ENCODE data around the gene ITPR2.
"Not testable (repeated sequence)": the region's sequence is repeated elsewhere in the genome, so short reads cannot be mapped to it uniquely, and the experiment has no call there.

The ITPR2 gene

DNA sequence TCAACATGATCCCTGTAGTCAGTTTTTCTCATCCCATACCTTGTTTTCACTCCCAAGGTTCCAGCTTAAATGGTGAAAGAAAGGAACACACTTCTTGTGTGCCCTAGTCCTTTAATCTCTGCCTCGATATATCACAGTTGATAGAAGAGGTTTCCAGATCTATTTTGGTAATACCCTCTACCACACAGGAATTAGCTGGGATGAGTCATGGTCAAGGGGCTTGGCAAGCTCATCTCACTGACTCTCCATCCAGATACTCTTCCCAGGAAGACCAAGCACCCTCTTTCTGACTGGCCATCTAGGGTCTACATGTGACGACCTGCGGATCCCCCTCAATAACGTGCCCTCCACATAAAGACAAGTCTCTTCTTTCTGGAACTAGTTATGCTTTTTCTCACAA lies 277.9 kb downstream of the ITPR2 start:
- no peak for ATAC-seq

DNA sequence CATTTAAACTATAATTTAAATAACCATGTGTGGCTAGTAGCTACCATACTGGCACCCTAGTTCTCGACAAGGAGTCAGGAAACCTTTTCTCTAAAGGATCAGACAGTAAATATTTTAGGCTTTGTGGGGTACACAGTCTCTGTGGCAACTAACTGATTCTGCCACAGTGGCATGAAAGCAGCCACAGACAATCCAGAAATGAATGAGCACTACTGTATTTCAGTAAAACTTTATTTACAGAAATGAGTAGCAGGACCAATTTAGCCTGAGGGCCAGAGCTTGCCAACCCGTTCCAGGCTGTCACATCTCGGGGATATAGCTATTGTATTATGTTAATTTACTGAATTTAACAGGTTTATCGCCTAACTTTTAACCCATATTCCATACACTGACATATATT lies 278.7 kb downstream of the ITPR2 start:
- no peak for ATAC-seq

DNA sequence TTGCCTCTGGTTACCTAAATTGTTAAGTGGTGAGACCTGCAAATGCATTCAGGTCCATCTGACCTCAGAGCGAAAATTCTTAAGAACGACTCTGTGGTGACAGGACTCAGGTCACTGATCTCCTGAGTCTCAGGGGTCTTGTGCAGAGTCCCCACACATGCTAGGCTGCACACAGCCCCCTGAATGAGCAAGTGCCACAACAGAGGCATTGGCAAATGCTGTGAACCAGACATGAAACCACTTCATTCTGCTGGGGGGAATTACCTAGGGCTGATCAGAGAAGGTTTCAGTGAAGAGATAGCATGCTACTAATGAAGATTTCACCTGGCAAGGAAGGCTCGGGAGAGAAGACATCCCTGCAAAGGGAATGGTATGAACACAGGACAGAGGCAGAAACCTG lies 281.6 kb downstream of the ITPR2 start:
- peak; percentile 28 to 51 for ATAC-seq

DNA sequence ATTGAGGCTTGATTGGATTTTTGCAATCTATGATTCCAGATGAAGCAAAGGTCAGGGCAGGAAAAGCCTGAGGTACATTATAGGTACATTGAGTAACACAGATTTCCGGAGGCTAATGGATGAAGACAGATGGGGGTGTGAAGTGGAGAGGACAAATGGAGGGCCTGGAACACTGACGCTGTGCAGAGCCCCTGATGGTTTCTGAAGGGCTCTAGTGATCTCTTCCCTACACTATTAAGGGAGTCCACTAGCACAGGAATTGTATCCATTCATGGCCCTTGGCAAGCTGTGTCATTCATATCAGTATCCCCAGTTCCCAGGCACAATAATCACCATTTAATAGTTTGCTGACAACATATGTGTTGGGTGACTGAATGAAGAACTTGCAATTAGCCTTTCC lies 284.8 kb downstream of the ITPR2 start:
- ATAC-seq, result no peak

DNA sequence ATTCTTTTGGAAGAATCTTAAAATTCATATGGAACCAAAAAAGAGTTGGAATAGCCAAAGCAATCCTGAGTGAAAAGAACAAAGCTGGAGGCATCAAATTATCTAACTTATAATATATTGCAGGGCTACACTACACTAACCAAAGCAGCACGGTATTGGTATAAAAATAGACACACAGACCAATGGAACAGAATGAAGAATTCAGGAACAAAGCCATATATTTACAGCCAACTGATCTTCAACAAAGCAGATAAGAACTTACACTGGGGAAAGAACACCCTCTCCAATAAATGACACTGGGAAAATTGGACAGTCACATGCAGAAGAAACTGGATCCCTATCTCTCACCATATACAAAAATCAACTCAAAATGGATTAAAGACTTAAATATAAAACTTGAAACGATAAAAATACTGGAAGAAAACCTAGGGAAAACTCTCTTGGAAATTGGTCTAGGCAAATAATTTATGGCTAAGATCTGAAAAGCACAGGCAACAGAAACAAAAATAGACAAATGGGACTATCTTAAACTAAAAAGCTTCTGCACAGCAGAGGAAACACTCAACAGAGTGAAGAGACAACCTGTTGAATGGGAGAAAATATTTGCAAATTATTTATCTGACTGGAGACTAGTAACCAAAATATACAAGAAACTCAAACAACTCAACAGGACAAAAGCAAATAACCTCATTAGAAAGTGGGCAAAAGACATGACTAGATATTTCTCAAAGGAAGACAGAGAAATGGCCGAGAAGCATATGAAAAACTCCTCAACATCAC lies 286.3 kb downstream of the ITPR2 start:
- no peak for ATAC-seq

DNA sequence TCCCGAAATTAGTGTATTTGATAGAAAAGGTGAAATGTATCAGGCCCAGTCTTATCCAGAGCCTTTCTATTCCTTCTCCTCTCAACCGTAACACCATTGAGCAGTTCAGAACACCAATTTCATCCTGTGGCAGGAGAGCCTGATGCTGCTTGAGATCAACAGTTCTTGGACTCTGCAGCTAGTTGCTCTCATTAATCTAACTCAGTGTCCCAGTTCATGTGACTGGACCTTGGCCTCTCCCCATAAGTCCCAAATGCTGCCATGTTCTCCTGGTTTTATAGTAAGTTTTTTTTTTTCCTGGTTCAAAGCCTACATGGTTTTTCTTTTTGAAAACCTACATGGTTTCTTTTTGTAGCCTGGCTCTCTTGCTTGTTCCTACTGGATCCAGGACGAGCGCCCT lies 293.9 kb downstream of the ITPR2 start:
- ATAC-seq, result no peak

DNA sequence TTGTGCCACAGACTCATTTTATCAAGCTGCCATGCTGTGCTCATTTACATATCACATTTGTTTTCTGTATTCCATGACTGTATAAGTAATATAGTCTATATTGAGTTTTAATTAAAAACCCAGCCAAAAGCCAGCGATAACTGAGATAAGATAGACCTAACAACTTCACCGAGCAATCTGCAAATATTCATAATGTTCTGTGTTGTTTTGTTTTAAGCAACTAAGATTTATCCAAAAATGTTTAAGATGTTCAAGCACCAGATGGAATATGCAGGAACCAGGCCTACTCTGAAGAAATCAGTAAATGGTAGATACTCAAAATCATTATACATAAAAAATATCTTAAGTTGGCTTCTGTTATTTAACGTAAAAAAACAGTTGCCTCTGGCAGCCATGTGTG lies 295.3 kb downstream of the ITPR2 start:
- ATAC-seq, result no peak

DNA sequence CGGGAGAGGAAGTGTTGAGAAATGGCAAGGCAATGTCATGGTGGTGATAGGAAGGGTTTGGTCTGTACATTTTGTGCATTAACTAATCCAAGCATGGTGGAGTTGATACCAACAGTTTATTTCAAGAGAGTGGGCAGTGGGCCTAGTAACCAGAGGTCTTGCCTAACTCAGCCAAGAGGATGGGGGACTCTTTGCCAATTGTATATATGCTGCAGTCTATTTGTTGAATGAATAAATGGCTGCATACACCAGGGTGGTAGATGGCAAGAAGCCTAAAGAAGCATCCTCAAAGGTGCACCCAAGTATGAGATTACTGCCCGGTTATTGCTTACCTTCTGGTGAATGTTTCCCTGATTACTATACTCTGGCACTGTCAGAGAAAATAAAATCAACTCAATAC lies 295.9 kb downstream of the ITPR2 start:
- ATAC-seq, result no peak

DNA sequence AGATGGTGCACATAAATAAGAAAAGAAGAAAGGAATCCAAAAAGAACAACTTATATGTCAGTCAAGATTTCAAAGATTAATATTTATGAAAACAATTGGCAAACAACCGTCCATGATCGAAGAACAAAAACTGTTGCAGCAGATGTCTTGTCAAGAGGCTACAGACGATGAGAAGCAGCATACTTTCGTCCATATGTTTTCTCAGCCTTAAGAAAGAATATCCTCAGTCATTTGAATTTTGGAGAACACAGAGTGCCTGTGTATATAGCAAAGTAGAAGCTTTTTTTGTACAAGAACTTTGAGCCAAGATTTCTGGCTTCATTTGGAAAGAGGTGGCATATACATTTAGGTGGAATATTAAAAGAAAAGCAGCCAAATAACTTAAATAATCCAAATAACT lies 297.2 kb downstream of the ITPR2 start:
- no peak for ATAC-seq

DNA sequence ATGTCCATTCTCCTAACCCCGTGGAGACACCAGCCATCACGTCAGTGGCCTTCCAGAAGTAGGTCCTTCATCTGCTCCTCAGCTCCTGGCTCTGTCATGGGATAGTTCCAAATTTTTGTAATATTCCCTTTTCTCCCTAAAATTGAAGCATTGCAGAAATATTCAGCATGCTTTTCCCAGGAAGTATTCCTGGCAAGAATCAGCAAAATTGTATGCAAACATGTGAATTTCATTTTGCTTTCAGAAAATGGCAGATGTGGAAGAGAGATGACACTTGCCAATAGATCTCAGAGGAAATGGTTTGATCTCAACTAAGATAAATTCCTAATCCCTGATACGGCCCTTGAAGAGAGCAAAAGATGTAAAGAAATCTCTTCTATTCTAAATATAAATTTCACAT lies 298.9 kb downstream of the ITPR2 start:
- ATAC-seq, result no peak

DNA sequence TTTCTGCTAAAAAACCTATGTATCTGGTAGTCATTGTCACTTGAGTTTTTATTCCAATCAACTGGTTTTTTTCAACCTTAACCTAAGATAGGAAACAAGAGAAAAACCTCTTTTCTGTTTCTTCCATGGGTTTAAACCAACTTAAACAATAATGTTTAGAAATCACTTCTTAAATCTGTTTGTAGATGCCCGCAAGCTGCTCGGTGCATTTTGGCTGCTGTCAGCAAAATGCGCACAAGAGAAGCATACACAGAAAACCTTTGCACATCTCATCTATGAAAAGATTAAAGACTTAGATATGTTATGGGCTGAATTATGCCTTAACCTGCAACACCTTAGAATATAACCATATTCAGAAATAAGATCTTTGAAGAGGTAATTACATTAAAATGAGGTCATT lies 299.8 kb downstream of the ITPR2 start:
- ATAC-seq, result no peak

DNA sequence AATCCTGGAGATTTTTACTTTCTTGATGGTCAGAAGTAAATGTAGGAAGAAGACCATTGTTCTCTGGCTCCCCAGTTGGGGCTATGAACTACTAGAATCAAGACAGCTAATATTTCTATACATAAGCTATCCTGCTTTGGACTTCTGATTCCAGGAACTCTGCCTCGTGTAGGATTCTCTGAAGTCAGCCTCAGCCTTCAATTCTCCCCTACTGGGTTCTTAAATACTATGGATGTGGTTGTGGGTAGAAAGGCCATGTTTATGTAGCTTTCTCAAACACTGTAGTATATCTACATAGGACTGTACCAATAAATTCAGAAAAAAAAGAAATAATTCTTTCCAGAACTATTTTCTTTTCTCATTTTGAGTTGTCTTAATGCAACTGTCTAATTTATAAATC lies 302.5 kb downstream of the ITPR2 start:
- ATAC-seq, result no peak

DNA sequence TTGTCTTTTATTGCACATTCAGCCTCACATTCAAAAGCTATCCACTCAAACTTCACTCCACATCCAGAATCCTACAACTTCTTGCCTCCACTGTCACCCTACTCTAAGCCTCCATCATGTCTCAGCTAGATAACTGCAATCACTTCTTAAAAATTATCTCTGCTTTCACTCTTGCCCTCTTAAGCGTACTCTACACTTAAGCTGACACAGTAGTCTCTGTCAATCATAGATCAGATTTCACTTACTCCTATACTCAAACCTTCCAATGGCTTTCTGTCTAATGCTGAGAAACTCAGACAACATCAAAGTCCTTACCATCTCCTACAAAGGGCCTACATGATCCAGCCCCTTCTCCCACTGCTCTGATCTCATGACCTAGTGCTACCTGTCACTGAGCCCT lies 304.1 kb downstream of the ITPR2 start:
- ATAC-seq, result no peak

DNA sequence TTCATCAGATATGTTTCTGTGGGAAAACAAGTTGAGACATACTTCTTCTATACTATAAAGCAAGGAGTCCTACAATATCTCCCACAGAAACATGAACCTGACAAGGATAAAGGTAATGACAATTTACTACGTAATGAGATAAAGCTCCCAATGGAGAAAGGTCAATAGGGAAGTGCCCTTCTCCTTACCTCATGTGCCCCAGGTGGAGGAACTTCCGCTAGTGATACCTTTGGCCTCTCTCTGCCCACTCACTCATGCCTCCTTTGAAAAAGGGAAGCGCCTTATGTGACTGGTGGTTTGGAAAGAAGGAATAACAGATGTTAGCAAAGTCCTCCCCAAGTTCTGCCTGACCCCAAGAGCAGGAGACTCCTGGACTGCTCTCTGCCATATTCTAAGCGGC lies 305.3 kb downstream of the ITPR2 start:
- ATAC-seq, result no peak

DNA sequence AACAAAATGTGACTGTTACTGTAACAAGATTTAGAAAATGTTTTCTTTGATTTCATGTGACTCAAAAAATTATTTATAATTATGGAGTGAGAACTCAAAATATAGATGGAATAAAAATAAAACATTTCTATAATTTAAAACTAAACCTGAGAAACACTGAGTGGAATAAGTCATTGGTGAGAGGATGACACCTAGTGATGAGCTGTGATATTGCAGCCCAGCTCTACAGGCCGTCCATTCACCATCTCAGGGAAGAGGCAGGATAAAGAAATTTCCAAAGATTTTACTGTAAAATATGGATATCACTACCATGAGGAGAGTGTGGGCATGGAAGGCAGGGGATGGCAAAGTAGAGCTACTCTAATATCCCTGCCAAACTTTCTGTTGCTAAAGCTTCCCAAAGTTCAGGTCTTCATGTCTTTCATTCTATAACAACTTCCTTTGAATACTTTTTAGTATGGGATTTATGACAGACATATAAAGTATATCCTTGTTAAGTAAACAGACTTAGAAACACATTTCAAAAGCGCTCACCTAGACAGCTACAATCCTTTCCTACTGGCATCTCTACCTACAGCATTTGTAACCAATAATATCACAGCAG lies 308.0 kb downstream of the ITPR2 start:
- no peak for ATAC-seq

DNA sequence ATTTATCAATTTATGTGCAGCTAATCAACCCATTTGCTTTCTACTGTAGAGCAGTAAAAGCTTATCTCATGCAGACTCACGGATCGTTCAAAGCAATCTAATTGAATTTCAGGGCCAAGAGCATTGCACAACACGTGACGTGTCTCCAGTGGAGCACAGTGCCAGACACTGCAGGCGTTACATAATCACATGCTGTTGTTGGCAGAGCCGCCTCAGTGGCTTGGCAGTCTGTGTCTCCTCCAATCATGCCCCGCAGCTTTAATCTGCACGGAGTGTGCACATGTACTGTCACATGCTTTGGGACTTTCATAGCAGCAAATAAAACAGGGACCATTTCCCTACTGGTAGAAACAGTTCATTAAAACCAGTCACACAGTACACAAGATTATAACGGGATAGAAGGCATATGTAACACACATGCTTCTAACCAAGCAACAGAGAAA lies 309.3 kb downstream of the ITPR2 start:
- no peak for ATAC-seq

DNA sequence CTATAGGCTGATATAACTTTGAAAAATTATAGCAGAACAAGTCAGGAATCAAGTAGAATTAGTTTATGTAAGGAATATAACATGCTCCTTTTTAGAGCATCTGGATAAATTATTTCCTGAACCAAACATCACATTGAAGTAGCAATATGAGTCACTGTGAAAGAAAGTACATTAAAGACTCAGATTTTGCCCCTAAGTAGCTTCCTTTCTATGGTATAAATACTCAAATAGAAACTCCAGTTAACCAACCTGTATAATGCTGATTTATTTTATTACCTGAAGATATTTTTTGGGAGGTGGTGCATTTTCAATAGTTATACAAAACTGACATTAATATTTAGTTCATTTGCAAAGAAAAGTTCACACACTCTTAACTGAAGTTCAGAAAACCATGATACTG lies 312.1 kb downstream of the ITPR2 start:
- ATAC-seq, result no peak

DNA sequence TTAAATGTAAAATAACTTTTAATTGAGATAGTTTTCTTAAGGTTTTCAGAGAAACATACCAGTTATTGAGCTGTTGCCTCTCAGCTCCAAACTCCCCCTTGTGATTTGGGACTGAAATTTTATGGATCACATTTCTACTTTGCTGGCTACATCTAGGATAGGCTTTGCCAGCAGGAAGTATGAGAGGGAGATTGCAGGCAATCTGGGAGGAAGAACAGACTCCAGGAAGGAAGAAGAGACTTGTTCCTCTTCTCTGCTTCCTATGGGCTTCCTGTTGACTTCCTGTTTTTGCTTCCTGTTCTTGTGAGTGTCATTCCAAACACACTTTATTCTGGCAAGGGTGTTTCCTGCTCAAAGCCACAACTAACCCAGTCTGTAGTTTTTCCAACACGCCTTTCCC lies 312.9 kb downstream of the ITPR2 start:
- ATAC-seq, result no peak

DNA sequence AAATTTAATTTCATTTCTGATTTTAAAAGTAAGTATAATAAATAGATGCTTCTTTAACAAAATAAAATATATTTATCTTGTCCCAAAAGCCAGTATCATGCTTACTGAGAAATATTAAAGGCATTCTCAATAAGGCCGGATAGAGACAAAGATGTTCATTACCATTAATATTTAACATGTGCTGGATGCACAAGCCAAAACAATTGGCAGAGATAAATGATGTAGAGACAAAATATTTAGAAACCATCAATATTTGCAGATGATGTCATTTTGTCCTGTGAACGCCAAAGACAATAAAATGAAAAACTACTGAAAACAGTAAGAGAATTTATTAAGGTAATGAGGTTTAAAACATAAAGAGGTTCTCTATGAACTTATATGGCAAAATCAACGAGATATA lies 313.5 kb downstream of the ITPR2 start:
- no peak for ATAC-seq

DNA sequence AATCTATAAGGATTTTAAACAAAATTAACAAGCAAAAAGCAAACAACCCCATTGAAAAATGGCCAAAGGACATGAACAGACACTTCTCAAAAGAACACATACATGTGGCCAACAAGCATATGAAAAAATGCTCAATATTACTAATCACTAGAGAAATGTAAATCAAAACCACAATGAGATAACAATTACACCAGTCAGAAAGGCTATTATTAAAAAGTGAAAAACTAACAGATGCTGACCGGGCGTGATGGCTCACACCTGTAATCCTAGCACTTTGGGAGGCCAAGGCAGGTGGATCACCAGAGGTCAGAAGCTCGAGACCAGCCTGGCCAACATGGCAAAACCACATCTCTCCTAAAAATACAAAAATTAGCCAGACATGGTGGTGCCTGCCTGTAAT lies 315.7 kb downstream of the ITPR2 start:
- not testable (repeated sequence) for ATAC-seq

DNA sequence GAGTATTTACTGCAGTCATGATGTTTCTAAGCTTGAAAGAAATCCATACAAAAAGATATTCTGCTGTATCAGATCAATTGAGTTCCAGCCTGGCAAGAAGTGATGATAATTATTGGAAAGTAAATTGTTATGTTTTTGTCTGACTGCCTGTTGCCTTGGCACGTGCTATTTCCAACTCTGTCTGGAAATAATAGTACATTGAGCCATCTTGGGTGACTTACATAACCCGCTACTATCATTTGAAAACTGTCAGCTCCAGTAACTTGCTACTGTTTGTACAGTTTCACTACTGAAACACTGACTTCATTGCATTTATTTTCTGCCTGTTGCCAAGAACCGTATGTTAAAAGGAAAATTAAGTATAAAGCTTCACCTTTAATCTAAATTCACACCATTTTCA lies 318.6 kb downstream of the ITPR2 start:
- ATAC-seq, result no peak

DNA sequence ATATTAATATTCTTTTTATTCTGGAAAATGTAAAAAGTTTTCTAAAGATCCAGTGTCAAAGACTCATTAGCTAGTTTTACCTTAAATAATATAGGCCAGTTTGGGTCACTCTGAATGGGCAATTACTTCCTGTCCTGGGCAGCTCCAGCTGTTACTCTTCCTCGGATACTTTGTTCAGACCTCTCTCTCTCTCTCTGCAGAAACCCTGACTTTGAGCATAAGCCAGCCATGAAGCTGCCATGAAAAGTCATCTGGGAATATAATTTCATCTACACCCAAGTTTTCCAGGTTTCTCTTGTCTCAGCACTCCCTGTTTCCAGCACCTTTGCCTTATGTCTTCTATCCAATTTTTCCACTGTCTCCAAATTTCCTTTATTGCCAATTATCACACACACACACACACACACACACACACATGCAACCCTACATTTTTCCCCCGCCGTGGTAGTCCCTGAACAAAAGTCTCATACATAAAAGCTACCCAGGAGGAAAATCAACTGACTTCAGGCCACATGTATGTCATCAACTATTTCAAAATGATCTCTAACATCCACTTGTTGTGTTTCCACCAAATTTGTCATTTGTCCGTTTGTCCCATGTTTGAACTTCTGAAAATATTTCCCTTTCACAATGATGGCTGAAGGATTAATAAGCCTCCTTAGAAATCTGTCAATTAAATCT lies 319.5 kb downstream of the ITPR2 start:
- ATAC-seq, result no peak

DNA sequence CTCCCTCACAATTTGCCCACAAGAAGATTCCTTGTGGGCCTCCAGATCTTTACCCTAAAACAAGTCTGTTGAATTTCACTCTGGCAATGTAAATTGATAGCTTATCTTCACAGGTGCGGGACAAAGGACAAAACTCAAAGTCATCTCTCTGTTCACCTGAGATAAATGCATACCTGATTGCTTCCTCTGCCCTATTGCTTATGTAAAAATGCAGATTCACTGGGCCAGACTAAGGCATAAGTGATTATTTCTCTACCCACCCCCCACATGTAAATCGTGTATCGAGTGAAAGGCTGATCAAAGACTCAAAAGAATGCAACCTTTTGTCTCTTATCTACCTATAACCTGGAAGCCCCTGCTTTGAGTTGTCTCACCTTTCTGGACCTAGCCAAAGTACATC lies 320.8 kb downstream of the ITPR2 start:
- ATAC-seq, result no peak

DNA sequence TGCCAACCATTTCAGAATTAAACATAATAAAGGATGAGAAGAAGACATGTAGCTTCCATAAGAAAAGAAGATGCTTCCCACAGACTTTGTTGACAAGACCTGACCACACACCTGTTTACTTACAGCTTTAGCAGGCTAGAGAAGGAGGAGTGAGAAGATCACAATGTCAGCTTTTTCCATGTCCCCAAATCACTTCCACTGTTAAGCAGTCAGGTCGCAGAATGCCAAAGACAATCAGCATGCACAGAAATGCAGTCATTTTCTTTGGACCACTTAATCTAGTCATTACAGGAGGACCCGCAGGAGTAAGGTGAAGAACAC lies 322.7 kb downstream of the ITPR2 start:
- ATAC-seq, result no peak

All from activated CD4-positive, CD25-positive, alpha-beta regulatory T cell treated with anti-CD3 and anti-CD28 coated beads, Interleukin-2, amount 50 U/mL, for 24 hours (primary cell).